Sigmoid colon (tissue), 4 donors: Measurements from ENCODE around the gene FBXO10.

Source experiments
- EP300 ChIP-seq, 4 donors: sonication (generic); formaldehyde crosslinking; IDR thresholded peaks; one replicate each; pipeline ENCODE4 v1.6.1; 2017; ENCODE audit warnings: antibody characterized with exemption in 4 of 4
- POLR2A ChIP-seq, 2 donors: fragments of 450-650 bp; IDR thresholded peaks; one replicate each; pipeline ENCODE4 v1.6.1; 2016; ENCODE audit warnings: antibody characterized with exemption in 2 of 2, mild to moderate bottlenecking in 2 of 2, moderate library complexity in 2 of 2
- POLR2AphosphoS5 ChIP-seq, 4 donors: sonication (generic); formaldehyde crosslinking; IDR thresholded peaks; one replicate each; pipeline ENCODE4 v1.6.1; 2017; ENCODE audit warnings: antibody characterized with exemption in 4 of 4
- TF ChIP-seq, protein P1 (sequence below), 4 experiments: fragments of 450-650 bp in 3 of 4; fragments of 200-600 bp in 1 of 4; IDR thresholded peaks; one replicate each; pipeline ENCODE4 v1.5.1; 2016 to 2019; ENCODE audit warnings: antibody characterized with exemption in 4 of 4, mild to moderate bottlenecking in 3 of 4, moderate library complexity in 2 of 4

DNA sequence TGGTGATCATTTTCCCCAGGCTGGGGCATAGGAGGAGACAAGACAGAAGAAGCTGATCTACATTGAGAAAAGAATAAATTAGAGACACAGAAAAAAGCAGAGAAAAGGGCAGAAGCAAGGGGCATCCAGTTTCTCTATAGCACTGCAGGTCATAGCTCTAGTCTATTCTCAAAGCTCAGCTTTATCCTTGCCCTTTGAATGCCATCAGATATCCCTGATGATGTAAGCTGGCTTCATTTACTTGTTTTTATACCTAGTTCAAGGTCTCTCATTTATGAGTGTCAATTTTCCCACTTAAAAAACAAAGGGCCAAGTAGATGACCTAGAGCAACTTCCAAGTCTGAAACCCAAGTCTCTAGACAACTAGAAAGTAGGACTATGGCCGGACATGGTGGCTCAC is 32.7 kb downstream of the FBXO10 start:
- TF ChIP-seq, protein P1, sequence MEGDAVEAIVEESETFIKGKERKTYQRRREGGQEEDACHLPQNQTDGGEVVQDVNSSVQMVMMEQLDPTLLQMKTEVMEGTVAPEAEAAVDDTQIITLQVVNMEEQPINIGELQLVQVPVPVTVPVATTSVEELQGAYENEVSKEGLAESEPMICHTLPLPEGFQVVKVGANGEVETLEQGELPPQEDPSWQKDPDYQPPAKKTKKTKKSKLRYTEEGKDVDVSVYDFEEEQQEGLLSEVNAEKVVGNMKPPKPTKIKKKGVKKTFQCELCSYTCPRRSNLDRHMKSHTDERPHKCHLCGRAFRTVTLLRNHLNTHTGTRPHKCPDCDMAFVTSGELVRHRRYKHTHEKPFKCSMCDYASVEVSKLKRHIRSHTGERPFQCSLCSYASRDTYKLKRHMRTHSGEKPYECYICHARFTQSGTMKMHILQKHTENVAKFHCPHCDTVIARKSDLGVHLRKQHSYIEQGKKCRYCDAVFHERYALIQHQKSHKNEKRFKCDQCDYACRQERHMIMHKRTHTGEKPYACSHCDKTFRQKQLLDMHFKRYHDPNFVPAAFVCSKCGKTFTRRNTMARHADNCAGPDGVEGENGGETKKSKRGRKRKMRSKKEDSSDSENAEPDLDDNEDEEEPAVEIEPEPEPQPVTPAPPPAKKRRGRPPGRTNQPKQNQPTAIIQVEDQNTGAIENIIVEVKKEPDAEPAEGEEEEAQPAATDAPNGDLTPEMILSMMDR (IDR thresholded peaks at IDR 0.05) = no peak
- TF ChIP-seq POLR2A (IDR thresholded peaks at IDR 0.05) (no peak), POLR2AphosphoS5 (IDR thresholded peaks at IDR 0.05) (no peak), EP300 (IDR thresholded peaks at IDR 0.05) (no peak)
